Stimulated activated CD4-positive, alpha-beta T cell treated with anti-CD3 and anti-CD28 coated beads, Interleukin-15, amount 100 ng/mL, for 24 hours (primary cell): Measurements from ENCODE around the gene CAV1.

Experiments
- DNase-seq: peaks from one replicate; pipeline ENCODE4 v3.0.0-alpha.2; 2020

The CAV1 gene

DNA sequence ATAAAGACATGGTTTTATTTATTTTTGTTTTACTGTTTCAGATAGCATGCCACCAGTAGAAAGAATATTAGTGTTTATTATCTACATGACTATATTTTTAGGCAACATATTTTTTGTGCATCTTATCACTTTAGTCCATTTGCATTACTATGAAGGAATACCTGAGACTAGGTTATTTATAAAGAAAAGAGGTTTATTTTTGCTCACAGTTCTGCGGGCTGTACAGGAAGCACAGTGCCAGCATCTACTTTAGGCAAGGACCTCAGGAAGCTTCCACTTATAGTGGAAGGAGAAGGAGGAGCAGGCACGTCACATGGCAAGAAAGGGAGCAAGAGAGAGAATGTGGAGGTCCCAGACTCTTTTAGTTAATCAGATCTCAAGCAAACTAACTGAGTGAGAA is 19.6 kb upstream of the CAV1 start:
- DNase-seq = no peak

DNA sequence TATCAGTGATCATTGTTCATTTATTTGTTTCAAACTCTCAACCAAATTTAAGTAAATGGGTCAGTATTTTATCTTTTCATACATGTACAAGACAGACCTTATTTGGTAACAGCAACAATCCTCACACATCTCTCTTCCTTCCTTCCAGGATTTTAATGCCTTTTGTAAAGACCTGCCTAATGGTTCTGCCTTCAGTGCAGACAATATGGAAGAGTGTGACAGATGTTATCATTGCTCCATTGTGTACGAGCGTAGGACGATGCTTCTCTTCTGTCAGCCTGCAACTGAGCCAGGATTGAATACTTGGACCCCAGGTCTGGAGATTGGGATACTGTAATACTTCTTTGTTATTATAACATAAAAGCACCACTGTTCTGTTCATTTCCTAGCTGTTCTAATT is 19.0 kb upstream of the CAV1 start:
- DNase-seq = no peak

- DNase-seq = no peak
These were observed 14.8 kb upstream of the CAV1 start for GRCh38 chr7:116509982-116510579.

GRCh38 chr7:116510795-116511194 is 14.0 kb upstream of the CAV1 start:
- no peak for DNase-seq

- DNase-seq = no peak
These were observed 13.0 kb upstream of the CAV1 start for GRCh38 chr7:116511552-116512519.

- DNase-seq = no peak
These were observed 12.2 kb upstream of the CAV1 start for GRCh38 chr7:116512520-116513188.

GRCh38 chr7:116515584-116515983 is 9.3 kb upstream of the CAV1 start:
- no peak for DNase-seq

- no peak for DNase-seq
These were observed 8.5 kb upstream of the CAV1 start for GRCh38 chr7:116516324-116516723.

DNA sequence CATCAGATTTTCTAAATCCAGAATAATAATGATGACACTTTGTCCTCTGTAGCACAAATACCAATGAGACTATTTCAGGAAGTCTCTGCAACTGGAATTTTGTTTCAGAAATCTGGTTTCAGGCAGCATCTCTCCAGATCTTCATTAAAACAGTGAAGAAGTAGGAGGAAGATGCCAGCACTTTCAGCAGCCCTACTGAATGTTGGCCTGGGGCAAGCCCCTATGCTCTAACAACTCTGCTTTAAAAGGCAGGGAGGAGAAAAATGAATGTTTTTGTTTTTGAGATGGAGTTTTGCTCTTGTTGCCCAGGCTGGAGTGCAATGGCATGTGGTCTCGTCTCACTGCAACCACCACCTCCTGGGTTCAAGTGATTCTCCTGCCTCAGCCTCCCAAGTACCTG is 7.2 kb upstream of the CAV1 start:
- DNase-seq = no peak

GRCh38 chr7:116518961-116519360 is 5.9 kb upstream of the CAV1 start:
- no peak for DNase-seq

GRCh38 chr7:116521046-116521664 is 3.7 kb upstream of the CAV1 start:
- no peak for DNase-seq

DNA sequence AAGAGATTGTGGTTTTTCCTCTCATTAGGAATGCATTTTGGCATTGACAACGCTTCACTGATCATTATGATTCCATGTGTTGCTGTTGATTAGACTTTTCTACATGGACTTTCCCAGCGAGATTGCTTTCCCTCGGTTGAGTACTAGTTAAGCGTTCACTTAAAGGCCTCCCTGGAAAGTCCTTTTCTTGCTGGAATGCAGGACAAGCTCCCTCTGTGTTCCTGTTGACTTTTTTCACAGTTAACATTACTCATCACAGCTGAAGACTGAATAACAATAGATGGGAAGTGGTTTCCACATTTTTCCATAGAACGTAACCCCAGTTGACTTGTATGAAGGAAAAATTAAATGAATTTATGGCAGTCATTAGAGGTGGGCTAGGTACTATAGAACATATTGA is 2.6 kb upstream of the CAV1 start:
- no peak for DNase-seq

DNA sequence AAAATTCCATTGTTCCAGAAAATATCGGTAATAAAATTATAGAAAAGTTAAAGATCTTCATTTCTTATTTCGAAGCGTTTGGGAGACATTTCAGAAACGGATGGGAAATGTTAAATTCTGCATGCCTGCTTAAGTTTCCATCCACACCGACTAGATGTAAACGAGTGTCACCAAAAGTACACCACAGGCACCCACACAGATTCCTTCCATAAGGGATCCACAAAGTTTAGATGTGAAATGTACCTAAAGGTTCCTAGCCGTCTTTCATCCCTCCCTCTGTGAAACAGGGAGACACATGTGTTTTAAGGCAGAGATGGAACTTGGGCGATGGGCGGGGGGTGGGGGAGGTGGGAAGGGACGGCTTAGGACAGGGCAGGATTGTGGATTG is 621 bp upstream of the CAV1 start:
- no peak for DNase-seq

DNA sequence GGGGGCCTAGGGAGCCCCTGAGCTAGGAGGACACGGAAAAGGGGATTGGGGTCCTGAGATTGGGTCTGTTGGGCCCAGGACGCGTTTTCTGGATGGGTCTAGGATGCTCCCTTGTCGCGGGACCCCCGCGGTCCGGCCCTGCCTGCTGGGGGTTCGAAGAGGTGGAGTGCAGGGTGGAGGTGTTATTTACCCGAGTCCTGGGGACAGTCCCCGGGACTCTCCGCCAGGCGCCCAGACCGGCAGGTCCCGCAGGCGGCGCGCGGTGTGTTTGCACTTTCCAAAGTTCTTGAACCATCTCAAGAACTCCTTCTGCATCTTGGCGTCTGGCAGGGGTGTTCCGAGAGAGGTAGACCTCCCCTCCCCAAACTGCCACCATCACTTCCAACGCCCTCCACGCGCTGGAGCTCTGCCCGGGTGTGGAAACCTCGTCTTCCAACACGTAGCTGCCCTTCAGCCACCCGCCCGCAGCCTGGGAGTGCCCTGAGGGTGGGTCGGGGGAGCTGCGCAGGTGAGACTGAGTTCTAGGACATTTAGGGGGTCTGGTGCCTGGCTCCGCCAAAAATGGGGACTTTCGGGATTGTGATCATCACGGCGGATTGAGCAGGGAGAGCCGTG is 569 bp downstream of the CAV1 start:
- peak; percentile 53 for DNase-seq

DNA sequence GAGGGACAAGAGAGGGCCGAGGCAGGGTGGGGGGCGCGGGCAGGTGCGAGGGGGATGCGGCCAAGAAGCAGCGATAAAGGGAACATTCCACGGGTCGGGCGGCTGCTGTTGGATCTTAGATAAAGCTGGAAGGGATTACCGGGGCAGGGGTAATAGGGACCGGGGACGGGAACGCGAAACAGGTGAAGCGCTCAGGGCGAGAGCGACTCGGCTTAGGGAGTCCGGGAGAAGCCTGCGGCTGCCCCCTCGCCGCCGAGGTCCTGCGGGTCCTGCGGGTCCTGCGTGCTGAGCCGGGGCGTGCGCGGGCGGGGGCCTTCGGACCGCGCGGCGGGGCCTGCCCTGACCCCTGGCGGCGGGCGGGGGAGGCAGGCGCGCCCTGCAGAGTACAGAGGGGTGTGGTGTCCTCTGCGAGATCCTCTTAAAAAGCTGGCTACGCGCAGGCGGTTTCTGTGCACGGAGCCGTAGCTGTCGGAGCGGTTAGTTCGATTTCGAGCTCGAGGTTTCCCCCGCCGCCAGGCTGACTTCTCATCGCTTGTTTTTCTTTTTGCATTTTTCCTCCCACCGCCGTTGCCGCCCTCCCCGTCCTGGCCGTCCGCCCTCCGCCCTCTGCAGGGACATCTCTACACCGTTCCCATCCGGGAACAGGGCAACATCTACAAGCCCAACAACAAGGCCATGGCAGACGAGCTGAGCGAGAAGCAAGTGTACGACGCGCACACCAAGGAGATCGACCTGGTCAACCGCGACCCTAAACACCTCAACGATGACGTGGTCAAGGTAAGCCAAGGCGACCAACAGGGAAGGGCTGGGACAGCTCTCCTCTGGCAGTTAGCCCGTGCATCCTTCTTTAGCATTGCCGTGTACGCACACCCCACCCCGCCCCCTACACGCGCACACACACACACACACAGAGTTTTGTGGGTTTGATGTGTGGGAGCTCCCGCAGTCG is 1.4 kb downstream of the CAV1 start:
- peak; percentile 74 for DNase-seq

GRCh38 chr7:116526897-116527296 is 2.1 kb downstream of the CAV1 start:
- no peak for DNase-seq

DNA sequence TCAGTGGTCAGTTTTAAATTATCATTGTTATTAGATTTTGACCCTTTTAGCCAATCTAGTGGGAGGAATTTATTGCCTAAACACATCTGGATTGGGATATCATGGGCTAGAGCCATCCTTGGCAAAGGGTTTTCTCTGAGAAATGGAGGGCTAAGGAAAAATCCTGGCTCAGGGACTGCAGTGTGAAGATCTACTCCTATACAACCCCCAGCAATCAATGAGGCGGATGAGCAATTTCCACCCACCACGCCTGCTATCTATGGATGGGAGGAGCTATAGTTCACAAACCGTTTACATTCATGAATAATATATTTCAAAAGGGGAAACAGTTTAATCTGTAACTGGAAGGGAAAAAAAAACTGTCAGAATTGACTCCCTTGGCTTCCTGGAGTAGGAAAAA is 2.7 kb downstream of the CAV1 start:
- no peak for DNase-seq

GRCh38 chr7:116528008-116528789 is 3.4 kb downstream of the CAV1 start:
- no peak for DNase-seq

GRCh38 chr7:116529250-116529649 is 4.4 kb downstream of the CAV1 start:
- DNase-seq = no peak

DNA sequence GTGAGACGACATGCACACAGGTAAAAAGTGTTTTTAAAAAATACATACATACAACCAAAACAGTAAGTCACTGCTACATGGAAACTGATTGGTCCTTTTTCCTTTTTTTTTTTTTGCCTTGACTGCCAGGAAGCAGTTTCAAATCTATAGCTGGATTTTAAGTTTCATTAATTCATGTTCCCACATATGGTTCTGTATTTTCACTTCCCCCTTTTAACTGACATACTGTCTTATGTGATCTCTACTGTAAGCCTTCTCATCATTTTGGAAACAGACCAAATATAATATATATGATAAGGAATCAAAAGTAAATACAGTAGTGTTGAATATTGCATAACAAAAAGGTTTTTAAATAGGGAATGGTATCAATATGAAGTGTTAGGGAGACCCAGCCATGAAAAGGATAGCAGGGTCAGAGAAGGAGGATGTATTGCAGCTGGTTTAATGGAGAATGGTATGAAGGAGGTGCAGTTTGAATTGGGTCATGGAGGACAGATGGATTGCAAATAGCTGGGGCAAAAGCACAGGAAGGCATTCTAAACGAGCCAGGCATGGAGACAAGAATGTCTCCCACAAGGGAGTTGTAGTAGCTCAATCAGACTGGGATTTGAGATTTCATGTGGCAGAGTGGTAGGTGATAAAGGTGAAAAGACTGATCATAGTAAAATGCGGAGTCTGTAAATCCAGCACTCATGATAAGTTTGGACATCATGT is 5.4 kb downstream of the CAV1 start:
- DNase-seq = no peak
